BJ (cell line): Measurements from ENCODE around the gene FOXP1. TPM values are rescaled to one million over a fixed set of nuclear protein-coding genes. Genes with fewer than 3 reads are reported as not detected.

Experiments
- CTCF ChIA-PET: fragments of 350-600 bp; formaldehyde crosslinking; extraction: SDS; loops from one replicate; lab custom pipeline; 2021; ENCODE audit warnings: antibody characterized with exemption, inconsistent platforms; lab: Yijun Ruan, JAX
- POLR2A ChIA-PET: fragments of 300-600 bp; sonication (Branson Sonifier 250); formaldehyde crosslinking; extraction: SDS; loops from one replicate; lab custom pipeline; 2021; ENCODE audit warnings: antibody characterized with exemption; lab: Charles Lee
- DNase-seq: peaks from one replicate; pipeline ENCODE4 v3.0.0-alpha.2; 2011; ENCODE audit warnings: low read depth
- H3K27me3 ChIP-seq: 2 replicates; pipeline ENCODE4 v1.6.0; 2011; ENCODE audit warnings: low read length; ENCODE audit not compliant: control insufficient read depth, insufficient read depth
- H3K36me3 ChIP-seq: 2 replicates; pipeline ENCODE4 v1.5.1; 2011; ENCODE audit warnings: low read length; ENCODE audit not compliant: control insufficient read depth, insufficient read depth
- H3K4me3 ChIP-seq: 2 replicates; pipeline ENCODE4 v1.5.1; 2011; ENCODE audit warnings: low read depth, mild to moderate bottlenecking, control low read depth, low read length
- polyA plus RNA-seq: library from polyadenylated mRNA; depleted of rRNA; stranded (reverse); fragments of >200 nt; gene quantifications from 2 replicates; pipeline ENCODE4 v1.2.3, GENCODE V29; 2011
- TF ChIP-seq, protein P1 (sequence below): IDR thresholded peaks from 2 replicates; pipeline ENCODE4 v1.5.1; 2011; ENCODE audit warnings: low read depth, mild to moderate bottlenecking, control low read depth, inconsistent platforms, low read length, moderate library complexity; ENCODE audit not compliant: insufficient read depth

The FOXP1 gene
- polyA plus RNA-seq, 1 experiment = 37.0 TPM

DNA sequence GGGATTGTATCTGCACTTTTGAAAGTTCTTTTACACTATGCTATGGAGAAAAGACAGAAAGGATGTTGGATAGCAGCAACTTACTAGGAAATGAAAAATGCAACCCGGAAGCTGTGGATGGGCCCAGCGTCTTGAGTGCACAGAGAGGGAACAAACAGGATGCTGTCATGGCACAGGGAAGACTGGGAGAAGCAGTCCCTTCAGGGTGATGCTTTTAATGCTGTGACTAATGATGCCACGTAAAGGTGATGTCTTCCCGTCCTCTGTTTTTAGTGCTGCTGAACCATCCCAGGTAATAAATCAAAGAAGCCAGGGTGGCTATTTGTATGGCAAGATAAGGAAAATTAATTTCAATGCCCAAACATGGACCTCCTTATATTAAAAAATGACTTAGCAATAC is 437.6 kb downstream of the FOXP1 start:
- TF ChIP-seq, protein P1, sequence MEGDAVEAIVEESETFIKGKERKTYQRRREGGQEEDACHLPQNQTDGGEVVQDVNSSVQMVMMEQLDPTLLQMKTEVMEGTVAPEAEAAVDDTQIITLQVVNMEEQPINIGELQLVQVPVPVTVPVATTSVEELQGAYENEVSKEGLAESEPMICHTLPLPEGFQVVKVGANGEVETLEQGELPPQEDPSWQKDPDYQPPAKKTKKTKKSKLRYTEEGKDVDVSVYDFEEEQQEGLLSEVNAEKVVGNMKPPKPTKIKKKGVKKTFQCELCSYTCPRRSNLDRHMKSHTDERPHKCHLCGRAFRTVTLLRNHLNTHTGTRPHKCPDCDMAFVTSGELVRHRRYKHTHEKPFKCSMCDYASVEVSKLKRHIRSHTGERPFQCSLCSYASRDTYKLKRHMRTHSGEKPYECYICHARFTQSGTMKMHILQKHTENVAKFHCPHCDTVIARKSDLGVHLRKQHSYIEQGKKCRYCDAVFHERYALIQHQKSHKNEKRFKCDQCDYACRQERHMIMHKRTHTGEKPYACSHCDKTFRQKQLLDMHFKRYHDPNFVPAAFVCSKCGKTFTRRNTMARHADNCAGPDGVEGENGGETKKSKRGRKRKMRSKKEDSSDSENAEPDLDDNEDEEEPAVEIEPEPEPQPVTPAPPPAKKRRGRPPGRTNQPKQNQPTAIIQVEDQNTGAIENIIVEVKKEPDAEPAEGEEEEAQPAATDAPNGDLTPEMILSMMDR = no peak
- ChIA-PET POLR2A (no interaction called here), CTCF (interaction anchor here (0.6 kb wide), 1 partner anchor 75 kb away, joined by 3 read pairs; no protein-coding TSS in a partner anchor)
- H3K36me3 ChIP-seq = no peaks in the 10 kb centered on the region
- no peak for DNase-seq
- H3K4me3 ChIP-seq = no peak overlapping the region
- no peaks in the 10 kb centered on the region for H3K27me3 ChIP-seq

DNA sequence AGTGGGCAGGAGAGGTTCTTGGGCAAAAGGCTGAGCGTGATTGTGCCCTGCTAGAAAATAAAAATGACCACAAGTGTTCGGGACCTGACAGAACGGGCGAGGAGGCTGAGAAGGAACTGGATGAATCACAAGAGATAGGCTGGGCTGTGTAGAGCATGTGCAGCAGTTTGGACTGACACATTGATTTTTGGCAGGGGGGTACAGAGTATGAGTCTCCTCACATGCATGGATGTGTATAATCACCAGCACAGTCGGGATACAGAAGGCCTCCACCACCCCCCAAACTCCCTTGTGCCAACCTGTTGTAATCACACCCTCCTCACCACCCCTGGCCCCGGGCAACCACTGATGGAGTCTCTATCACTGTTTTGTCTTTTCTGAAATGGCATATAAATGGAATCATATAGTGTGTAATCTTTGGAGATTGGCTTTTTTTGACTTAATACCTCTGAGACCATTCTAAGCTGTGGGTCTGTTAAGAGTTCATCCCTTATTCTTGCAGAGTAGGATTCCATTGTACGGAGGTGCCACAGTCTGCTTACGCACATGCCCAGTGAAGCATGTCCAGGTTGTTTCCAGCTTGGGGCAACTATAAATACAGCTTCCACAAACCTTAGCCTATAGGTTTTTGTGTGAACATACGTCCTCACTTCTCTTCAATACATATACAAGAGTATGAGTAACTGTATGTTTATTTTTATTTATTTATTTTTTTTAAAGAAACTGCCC is 438.8 kb downstream of the FOXP1 start:
- DNase-seq = no peak
- ChIA-PET POLR2A (no interaction called here), CTCF (interaction anchor here (0.6 to 1.2 kb wide), 3 partner anchors 10 to 143 kb away, joined by 3 to 4 read pairs (median 3); no protein-coding TSS in a partner anchor)
- H3K4me3 ChIP-seq = no peak overlapping the region
- H3K36me3 ChIP-seq = no peaks in the 10 kb centered on the region
- TF ChIP-seq, protein P1 = no peak
- H3K27me3 ChIP-seq = no peaks in the 10 kb centered on the region

DNA sequence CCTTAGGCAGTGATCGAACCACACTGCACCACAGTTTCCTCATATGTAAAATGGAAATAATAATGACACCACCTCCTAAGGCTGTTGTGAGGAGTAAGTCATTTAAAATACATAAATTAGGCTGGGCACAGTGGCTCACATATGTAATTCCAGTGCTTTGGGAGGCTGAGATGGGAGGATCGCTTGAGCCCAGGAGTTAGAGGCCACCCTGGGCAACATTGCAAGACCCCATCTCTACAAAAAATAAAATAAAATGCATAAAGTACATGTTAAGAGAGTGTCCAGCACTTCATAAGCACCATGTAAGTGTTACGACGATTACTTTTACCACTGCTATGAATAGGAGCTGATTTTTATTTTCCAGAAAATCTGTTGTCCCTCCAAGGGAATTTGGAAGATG is 440.0 kb downstream of the FOXP1 start:
- TF ChIP-seq, protein P1 = no peak
- Histone ChIP-seq H3K36me3 (no peaks in the 10 kb centered on the region), H3K4me3 (no peak overlapping the region), H3K27me3 (no peaks in the 10 kb centered on the region)
- ChIA-PET CTCF (interaction anchor here (0.7 to 1.2 kb wide), 3 partner anchors 9 to 202 kb away, joined by 3 to 5 read pairs (median 3); no protein-coding TSS in a partner anchor), POLR2A (no interaction called here)
- no peak for DNase-seq

DNA sequence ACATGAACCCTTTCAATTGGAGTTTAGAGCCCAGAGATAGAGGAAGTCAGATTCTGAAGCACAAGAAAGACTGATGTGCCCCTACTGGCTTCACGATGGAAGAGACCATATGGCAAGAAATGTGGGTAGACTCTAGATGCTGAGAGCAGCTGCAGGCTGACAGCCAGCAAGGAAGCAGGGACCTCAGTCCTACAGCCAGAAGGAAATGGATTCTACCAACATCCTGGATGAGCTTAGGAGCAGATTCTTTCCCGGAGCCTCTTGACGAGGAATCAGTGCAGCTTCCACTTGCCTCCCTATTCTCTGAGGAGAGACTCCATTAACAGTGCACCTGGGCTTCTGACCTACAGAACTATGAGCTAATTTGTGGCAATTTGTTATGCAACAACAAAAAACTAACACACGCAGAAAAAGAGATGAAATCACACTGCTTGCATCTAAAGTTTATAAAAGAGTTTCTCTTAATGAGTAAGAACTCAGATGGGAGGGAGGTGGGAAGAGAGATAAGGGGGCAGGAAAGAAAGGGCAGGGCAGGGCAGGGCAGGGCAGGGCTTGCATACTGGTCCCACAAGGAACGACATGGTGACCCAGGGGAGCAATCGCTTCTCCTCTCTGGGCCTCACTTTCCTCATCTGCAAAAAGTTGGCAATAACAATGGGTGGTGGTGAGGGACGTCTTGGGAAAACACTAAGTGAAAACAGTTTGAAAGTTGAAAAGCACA is 440.9 kb downstream of the FOXP1 start:
- Histone ChIP-seq H3K27me3 (no peaks in the 10 kb centered on the region), H3K4me3 (no peak overlapping the region), H3K36me3 (no peaks in the 10 kb centered on the region)
- CTCF ChIA-PET = interaction anchor here (0.7 to 1.2 kb wide), 2 partner anchors 19 to 203 kb away, joined by 3 to 5 read pairs; no protein-coding TSS in a partner anchor
- DNase-seq = no peak
- POLR2A ChIA-PET = no interaction called here
- TF ChIP-seq, protein P1 = no peak

DNA sequence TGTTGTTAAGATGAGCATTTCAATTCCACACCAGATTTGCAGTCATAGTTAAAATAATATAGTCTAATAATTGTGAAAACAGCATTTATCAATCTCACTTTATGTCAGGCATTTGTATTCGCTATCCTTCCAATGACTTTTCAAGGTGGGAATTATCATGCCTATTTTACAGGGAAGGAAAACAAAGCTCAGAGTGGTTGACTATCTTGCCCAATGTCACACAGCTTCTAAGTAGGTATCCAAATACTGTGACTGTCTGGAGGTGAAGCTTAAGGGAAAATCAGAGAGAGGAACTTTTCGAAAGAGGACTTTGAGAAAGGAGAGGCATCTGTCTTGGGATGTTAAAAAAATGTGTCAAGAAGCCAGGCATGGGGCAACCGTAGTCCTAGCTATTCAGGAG is 443.1 kb downstream of the FOXP1 start:
- Histone ChIP-seq H3K27me3 (no peaks in the 10 kb centered on the region), H3K36me3 (no peaks in the 10 kb centered on the region), H3K4me3 (no peak overlapping the region)
- CTCF ChIA-PET = interaction anchor here (0.7 to 1.5 kb wide), 3 partner anchors 9 to 394 kb away, joined by 3 read pairs; no protein-coding TSS in a partner anchor
- DNase-seq = no peak
- POLR2A ChIA-PET = no interaction called here
- TF ChIP-seq, protein P1 = no peak
